ENCODE data around the gene LRP3.
"Not testable (repeated sequence)": the region's sequence is repeated elsewhere in the genome, so short reads cannot be mapped to it uniquely, and the experiment has no call there.

LRP3 gene

GRCh38 chr19:33203529-33203928 is 9.4 kb downstream of the LRP3 start:
- DNase-seq, result no peak

GRCh38 chr19:33204136-33204973 is 10.2 kb downstream of the LRP3 start:
- no peak for DNase-seq

GRCh38 chr19:33205110-33205509 is 11.0 kb downstream of the LRP3 start:
- DNase-seq, result no peak

GRCh38 chr19:33205531-33206260 is 11.6 kb downstream of the LRP3 start:
- no peak for DNase-seq

GRCh38 chr19:33206261-33207039 is 12.3 kb downstream of the LRP3 start:
- no peak for DNase-seq

- no peak for DNase-seq
Measured at GRCh38 chr19:33207040-33207620, 13.0 kb downstream of the LRP3 start.

GRCh38 chr19:33207903-33208302 is 13.8 kb downstream of the LRP3 start:
- DNase-seq, result no peak

- no peak for DNase-seq
Measured at GRCh38 chr19:33208371-33208895, 14.3 kb downstream of the LRP3 start.

- no peak for DNase-seq
Measured at GRCh38 chr19:33208904-33209849, 15.0 kb downstream of the LRP3 start.

- not testable (repeated sequence) for DNase-seq
Measured at GRCh38 chr19:33209850-33210230, 15.7 kb downstream of the LRP3 start.

- no peak for DNase-seq
Measured at GRCh38 chr19:33210266-33210940, 16.3 kb downstream of the LRP3 start.

- no peak for DNase-seq
Measured at GRCh38 chr19:33211794-33212435, 17.8 kb downstream of the LRP3 start.

GRCh38 chr19:33212436-33213172 is 18.5 kb downstream of the LRP3 start:
- DNase-seq, result no peak

- no peak for DNase-seq
Measured at GRCh38 chr19:33214596-33214995, 20.5 kb downstream of the LRP3 start.

- DNase-seq, result no peak
Measured at GRCh38 chr19:33215438-33216197, 21.5 kb downstream of the LRP3 start.

- DNase-seq, result no peak
Measured at GRCh38 chr19:33216198-33216830, 22.2 kb downstream of the LRP3 start.

GRCh38 chr19:33217881-33218280 is 23.8 kb downstream of the LRP3 start:
- DNase-seq, result no peak

- no peak for DNase-seq
Measured at GRCh38 chr19:33219261-33219815, 25.2 kb downstream of the LRP3 start.

Data from NCI-H2029 treated with DMSO at 0.1 percent for 48 hours (cell line).